ENCODE results near the gene PPEF2.

DNA sequence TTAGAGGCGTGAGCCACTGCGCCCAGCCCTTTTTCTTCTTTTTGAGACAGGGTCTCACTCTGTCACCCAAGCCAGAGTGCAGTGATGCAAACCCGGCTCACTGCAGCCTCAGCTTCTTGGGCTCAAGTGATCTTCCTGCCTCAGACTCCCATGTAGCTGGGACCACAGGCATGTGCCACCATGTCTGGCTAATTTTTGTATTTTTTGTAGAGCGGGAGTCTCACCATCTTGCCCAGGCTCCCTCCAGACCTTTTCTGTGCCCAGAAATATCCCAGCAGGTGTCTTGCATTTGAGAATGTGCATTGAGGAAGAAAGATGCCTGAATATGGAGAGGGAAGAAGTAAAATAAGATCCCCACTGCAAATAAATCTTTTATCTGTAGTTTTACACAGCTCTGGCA lies 58.7 kb downstream of the PPEF2 start:
- TF ChIP-seq, protein P1, sequence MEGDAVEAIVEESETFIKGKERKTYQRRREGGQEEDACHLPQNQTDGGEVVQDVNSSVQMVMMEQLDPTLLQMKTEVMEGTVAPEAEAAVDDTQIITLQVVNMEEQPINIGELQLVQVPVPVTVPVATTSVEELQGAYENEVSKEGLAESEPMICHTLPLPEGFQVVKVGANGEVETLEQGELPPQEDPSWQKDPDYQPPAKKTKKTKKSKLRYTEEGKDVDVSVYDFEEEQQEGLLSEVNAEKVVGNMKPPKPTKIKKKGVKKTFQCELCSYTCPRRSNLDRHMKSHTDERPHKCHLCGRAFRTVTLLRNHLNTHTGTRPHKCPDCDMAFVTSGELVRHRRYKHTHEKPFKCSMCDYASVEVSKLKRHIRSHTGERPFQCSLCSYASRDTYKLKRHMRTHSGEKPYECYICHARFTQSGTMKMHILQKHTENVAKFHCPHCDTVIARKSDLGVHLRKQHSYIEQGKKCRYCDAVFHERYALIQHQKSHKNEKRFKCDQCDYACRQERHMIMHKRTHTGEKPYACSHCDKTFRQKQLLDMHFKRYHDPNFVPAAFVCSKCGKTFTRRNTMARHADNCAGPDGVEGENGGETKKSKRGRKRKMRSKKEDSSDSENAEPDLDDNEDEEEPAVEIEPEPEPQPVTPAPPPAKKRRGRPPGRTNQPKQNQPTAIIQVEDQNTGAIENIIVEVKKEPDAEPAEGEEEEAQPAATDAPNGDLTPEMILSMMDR (conservative IDR thresholded peaks at IDR 0.05 in 1 of 2, IDR thresholded peaks at IDR 0.05 in 1 of 2; ENCODE audit: low read depth in 1 of 2, low read length in 2 of 2): no peak
- TF ChIP-seq EZH2 (IDR thresholded peaks at IDR 0.05; ENCODE audit: low read length, missing control alignments): no peak
